ENCODE results near the gene MGAT5. TPM values are rescaled to one million over a fixed set of nuclear protein-coding genes. Genes with fewer than 3 reads are reported as not detected.

MGAT5 gene
- total RNA-seq, 4 donors from 2014 or later, result 47.4 to 56.4 (median 50.3) TPM

GRCh38 chr2:134460583-134460998 lies 206.7 kb downstream of the MGAT5 start:
- intact Hi-C loops (cut with DNase I), result no loop called here
- Histone ChIP-seq H3K4me1 (no peaks in the 10 kb centered on the region), H3K36me3 (peaks cover 0 to 4% (median under 1%) of the 10 kb centered on the region in 4 donors), H3K27me3 (no peaks in the 10 kb centered on the region), H3K27ac (replicated peaks in 1 of 4) (no peak overlapping the region), H3K4me3 (no peak overlapping the region), H3K9me3 (no peaks in the 10 kb centered on the region)
- no peak for TF ChIP-seq POLR2A (IDR thresholded peaks at IDR 0.05; ENCODE audit: low read depth)
- TF ChIP-seq POLR2AphosphoS5 (IDR thresholded peaks at IDR 0.05), result no peak
- TF ChIP-seq CTCF (IDR thresholded peaks at IDR 0.05), result peak in 1 of 3 experiments; percentile 41
- 28% methylated on average over 2 of the region's 8 CpGs for WGBS
- DNase-seq (ENCODE audit: extremely low spot score), result no peak

GRCh38 chr2:134461511-134461910 lies 207.6 kb downstream of the MGAT5 start:
- Histone ChIP-seq H3K27me3 (no peaks in the 10 kb centered on the region), H3K9me3 (no peaks in the 10 kb centered on the region), H3K4me3 (no peak overlapping the region), H3K4me1 (no peaks in the 10 kb centered on the region), H3K36me3 (no peaks in the 10 kb centered on the region), H3K27ac (replicated peaks in 1 of 4) (no peak overlapping the region)
- DNase-seq (ENCODE audit: extremely low spot score), result no peak
- TF ChIP-seq POLR2AphosphoS5 (IDR thresholded peaks at IDR 0.05), result no peak
- TF ChIP-seq EP300 (IDR thresholded peaks at IDR 0.05), result no peak
- no peak for TF ChIP-seq CTCF (IDR thresholded peaks at IDR 0.05)
- TF ChIP-seq POLR2A (IDR thresholded peaks at IDR 0.05; ENCODE audit: low read depth), result no peak
- WGBS, result 59% methylated on average over 6 of the region's 6 CpGs
- intact Hi-C loops (cut with DNase I), result no loop called here

- no peaks in the 10 kb centered on the region for H3K4me1 ChIP-seq
- no peaks in the 10 kb centered on the region for H3K9me3 ChIP-seq
- no peaks in the 10 kb centered on the region for H3K27me3 ChIP-seq
- no peaks in the 10 kb centered on the region for H3K36me3 ChIP-seq
- no peak overlapping the region for H3K27ac ChIP-seq (replicated peaks in 1 of 4)
- TF ChIP-seq POLR2A (IDR thresholded peaks at IDR 0.05; ENCODE audit: low read depth), result no peak
- no peak for TF ChIP-seq EP300 (IDR thresholded peaks at IDR 0.05)
- no peak for TF ChIP-seq POLR2AphosphoS5 (IDR thresholded peaks at IDR 0.05)
- 92% methylated on average over 6 of the region's 6 CpGs for WGBS
- H3K4me3 ChIP-seq, result no peak overlapping the region
- no peak for DNase-seq (ENCODE audit: extremely low spot score)
- intact Hi-C loops (cut with DNase I), result no loop called here
These were observed 208.4 kb downstream of the MGAT5 start for GRCh38 chr2:134462275-134462674.

GRCh38 chr2:134462791-134463698 lies 209.2 kb downstream of the MGAT5 start:
- H3K27me3 ChIP-seq, result no peaks in the 10 kb centered on the region
- H3K4me1 ChIP-seq, result no peaks in the 10 kb centered on the region
- no peak for TF ChIP-seq CTCF (IDR thresholded peaks at IDR 0.05)
- intact Hi-C loops (cut with DNase I), result no loop called here
- no peak for DNase-seq (ENCODE audit: extremely low spot score)
- H3K36me3 ChIP-seq, result no peaks in the 10 kb centered on the region
- no peaks in the 10 kb centered on the region for H3K9me3 ChIP-seq
- 92% methylated on average over 7 of the region's 11 CpGs for WGBS
- no peak overlapping the region for H3K4me3 ChIP-seq
- no peak overlapping the region for H3K27ac ChIP-seq (replicated peaks in 1 of 4)

GRCh38 chr2:134463699-134464022 lies 209.8 kb downstream of the MGAT5 start:
- Histone ChIP-seq H3K9me3 (no peaks in the 10 kb centered on the region), H3K27me3 (no peaks in the 10 kb centered on the region), H3K4me3 (no peak overlapping the region), H3K36me3 (no peaks in the 10 kb centered on the region), H3K4me1 (no peaks in the 10 kb centered on the region), H3K27ac (replicated peaks in 1 of 4) (no peak overlapping the region)
- DNase-seq (ENCODE audit: extremely low spot score), result no peak
- intact Hi-C loops (cut with DNase I), result no loop called here
- TF ChIP-seq CTCF (IDR thresholded peaks at IDR 0.05) (no peak), EP300 (IDR thresholded peaks at IDR 0.05) (no peak), POLR2A (IDR thresholded peaks at IDR 0.05; ENCODE audit: low read depth) (no peak), POLR2AphosphoS5 (IDR thresholded peaks at IDR 0.05) (no peak)
- WGBS, result 88% methylated on average over 3 of the region's 7 CpGs
